ENCODE measurements around the gene GLS. TPM values are rescaled to one million over a fixed set of nuclear protein-coding genes. Genes with fewer than 3 reads are reported as not detected.

Gene GLS
- polyA plus RNA-seq, 1 experiment, result 206 TPM

DNA sequence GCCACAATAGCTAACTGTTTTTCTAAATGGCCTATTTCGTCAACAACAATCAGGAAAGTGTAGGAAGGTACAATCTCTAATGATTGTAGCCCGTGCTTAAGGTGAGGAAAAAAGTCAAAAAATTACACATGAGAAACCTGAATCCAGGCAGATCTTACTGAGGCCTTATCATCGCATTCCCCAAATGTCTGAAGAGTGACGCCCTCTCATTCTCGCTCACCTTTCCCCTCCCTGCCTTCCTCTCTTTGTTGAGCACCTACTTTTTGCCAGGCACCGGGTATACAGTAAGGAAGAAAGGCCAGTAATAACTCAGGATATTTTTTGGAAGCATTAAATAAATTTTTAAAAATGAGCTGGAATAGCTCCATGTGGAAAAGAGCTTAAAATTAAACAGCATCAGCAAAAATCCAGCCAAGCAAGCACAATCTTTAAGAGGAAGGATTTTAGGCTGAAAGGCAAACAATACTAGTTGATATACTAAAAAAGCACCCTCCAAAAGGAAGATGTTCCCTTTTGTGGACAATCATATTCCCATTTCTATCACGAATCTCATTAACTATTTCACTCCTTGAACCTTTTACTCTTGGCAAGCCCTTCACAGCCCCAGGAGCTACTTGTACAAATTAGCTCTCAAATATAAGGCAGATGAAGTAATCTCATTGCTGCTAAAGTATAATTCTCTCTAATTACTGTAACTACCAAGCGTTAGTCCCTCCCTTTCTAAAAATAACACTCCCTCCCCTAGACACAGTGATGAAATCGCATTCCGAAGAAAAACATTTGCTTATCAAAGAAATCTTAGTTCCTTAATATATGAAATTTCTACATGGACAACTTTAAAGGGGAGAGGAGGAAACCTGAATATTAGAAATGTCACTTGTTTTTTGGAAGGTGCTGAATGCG, 93.4 kb downstream of the GLS start:
- TF ChIP-seq CTCF (IDR thresholded peaks at IDR 0.05; ENCODE audit: low read depth, low read length), result no peak
- Histone ChIP-seq H3K9me3 (ENCODE audit: control insufficient read depth, insufficient read depth, low read length) (no peaks in the 10 kb centered on the region), H3K27me3 (ENCODE audit: control insufficient read depth, insufficient read depth, low read length) (no peaks in the 10 kb centered on the region), H3K4me3 (ENCODE audit: low read depth, low read length) (no peak overlapping the region), H3K27ac (ENCODE audit: low read depth, low read length) (no peak overlapping the region)
- DNase-seq (ENCODE audit: low read depth, low spot score), result no peak
- ChIA-PET CTCF (interaction anchor here (0.9 kb wide), 1 partner anchor 123 kb away, joined by 3 read pairs; no protein-coding TSS in a partner anchor), POLR2A (no interaction called here)

DNA sequence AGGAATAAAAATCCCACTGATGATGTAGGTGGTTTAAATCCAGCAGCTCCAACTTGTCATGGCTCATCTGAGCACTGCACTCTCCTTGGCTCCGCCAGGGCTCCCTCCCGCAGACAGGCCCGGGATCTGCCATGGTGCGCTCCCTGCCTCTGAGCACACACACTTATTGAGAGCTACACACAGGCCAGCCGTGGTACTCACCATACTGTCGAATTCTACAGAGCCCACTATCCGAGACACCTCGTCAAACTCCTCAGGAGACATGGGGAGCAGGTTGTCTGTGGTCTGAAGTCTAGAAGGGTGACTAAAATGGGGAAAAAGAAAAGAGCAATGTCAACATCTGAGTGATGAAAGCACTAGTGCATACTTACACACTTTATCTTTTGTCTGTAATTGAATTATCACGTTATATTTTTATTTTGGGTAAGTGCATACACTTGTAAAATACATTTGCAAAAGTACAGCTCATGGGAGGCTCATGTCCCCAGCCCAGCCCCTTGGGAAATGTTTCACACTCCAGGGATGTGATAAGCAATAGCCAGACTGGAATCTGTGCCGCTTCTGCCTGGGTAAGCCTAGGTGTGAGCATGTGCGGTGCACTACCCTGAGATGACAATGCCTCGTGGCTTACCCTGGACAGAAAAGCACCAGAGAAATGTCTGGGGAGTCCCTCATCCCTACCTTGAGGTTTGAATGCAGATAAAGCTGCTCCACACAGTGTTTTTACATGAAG, 94.2 kb downstream of the GLS start:
- H3K27me3 ChIP-seq (ENCODE audit: control insufficient read depth, insufficient read depth, low read length), result no peaks in the 10 kb centered on the region
- H3K9me3 ChIP-seq (ENCODE audit: control insufficient read depth, insufficient read depth, low read length), result no peaks in the 10 kb centered on the region
- no peak overlapping the region for H3K27ac ChIP-seq (ENCODE audit: low read depth, low read length)
- CTCF ChIA-PET, result no interaction called here
- POLR2A ChIA-PET, result no interaction called here
- no peak for TF ChIP-seq CTCF (IDR thresholded peaks at IDR 0.05; ENCODE audit: low read depth, low read length)
- no peak overlapping the region for H3K4me3 ChIP-seq (ENCODE audit: low read depth, low read length)
- no peak for DNase-seq (ENCODE audit: low read depth, low spot score)

- Histone ChIP-seq H3K9me3 (ENCODE audit: control insufficient read depth, insufficient read depth, low read length) (no peaks in the 10 kb centered on the region), H3K27me3 (ENCODE audit: control insufficient read depth, insufficient read depth, low read length) (no peaks in the 10 kb centered on the region), H3K27ac (ENCODE audit: low read depth, low read length) (no peak overlapping the region), H3K4me3 (ENCODE audit: low read depth, low read length) (no peak overlapping the region)
- TF ChIP-seq CTCF (IDR thresholded peaks at IDR 0.05; ENCODE audit: low read depth, low read length), result no peak
- ChIA-PET POLR2A (no interaction called here), CTCF (no interaction called here)
- no peak for DNase-seq (ENCODE audit: low read depth, low spot score)
These were observed 95.9 kb downstream of the GLS start for GRCh38 chr2:190976521-190976920.

- no peak for TF ChIP-seq CTCF (IDR thresholded peaks at IDR 0.05; ENCODE audit: low read depth, low read length)
- CTCF ChIA-PET, result no interaction called here
- no peaks in the 10 kb centered on the region for H3K9me3 ChIP-seq (ENCODE audit: control insufficient read depth, insufficient read depth, low read length)
These were observed 96.9 kb downstream of the GLS start for GRCh38 chr2:190977505-190977904.

More at GRCh38 chr2:190977505-190977904, 96.9 kb downstream of the GLS start:
- DNase-seq (ENCODE audit: low read depth, low spot score), result no peak
- Histone ChIP-seq H3K27me3 (ENCODE audit: control insufficient read depth, insufficient read depth, low read length) (no peaks in the 10 kb centered on the region), H3K4me3 (ENCODE audit: low read depth, low read length) (no peak overlapping the region), H3K27ac (ENCODE audit: low read depth, low read length) (no peak overlapping the region)
- POLR2A ChIA-PET, result no interaction called here
